ENCODE measurements around the gene WNT11.

DNA sequence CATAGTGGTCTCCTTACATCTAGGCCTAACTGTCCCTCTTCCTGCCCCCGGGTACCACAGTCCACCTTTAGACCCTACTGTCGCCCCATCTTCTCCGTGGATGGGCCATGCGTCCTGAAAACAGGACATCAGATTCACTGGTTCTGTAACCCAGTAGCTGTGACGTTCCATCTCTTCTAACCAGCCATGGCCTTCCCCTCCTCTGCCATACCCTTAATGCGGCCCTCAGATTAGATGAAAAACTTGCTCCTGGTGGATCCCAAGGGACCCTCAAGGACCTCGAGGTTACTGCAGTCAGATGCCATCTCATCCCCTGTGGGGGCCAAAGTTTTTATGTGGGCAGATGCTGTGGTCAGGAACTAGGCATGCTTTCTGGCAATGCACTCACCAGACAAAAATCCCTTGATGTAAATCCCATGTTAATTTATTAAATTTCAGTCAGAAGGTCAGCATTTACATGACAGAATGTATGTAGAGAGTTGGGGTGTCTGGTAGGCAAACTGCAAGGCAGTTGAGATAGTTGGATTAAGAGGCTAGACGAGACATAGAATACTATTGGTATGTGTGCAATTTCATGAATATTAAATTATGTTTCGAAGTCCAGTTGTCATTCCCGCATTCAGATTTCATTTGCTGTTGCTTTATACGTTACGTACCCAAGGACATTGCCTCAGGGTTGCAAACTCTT lies 64.3 kb downstream of the WNT11 start:
- TF ChIP-seq, protein P1, sequence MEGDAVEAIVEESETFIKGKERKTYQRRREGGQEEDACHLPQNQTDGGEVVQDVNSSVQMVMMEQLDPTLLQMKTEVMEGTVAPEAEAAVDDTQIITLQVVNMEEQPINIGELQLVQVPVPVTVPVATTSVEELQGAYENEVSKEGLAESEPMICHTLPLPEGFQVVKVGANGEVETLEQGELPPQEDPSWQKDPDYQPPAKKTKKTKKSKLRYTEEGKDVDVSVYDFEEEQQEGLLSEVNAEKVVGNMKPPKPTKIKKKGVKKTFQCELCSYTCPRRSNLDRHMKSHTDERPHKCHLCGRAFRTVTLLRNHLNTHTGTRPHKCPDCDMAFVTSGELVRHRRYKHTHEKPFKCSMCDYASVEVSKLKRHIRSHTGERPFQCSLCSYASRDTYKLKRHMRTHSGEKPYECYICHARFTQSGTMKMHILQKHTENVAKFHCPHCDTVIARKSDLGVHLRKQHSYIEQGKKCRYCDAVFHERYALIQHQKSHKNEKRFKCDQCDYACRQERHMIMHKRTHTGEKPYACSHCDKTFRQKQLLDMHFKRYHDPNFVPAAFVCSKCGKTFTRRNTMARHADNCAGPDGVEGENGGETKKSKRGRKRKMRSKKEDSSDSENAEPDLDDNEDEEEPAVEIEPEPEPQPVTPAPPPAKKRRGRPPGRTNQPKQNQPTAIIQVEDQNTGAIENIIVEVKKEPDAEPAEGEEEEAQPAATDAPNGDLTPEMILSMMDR (IDR thresholded peaks at IDR 0.05; ENCODE audit: low read depth, low read length) = no peak
- no peak for TF ChIP-seq POLR2A (IDR thresholded peaks at IDR 0.05; ENCODE audit: extremely low read depth, insufficient read length)
- TF ChIP-seq, protein P2, sequence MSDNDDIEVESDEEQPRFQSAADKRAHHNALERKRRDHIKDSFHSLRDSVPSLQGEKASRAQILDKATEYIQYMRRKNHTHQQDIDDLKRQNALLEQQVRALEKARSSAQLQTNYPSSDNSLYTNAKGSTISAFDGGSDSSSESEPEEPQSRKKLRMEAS (IDR thresholded peaks at IDR 0.05; ENCODE audit: low read depth, low read length) = no peak
- TF ChIP-seq MYC (IDR thresholded peaks at IDR 0.05; ENCODE audit: low read depth, low read length) = no peak
